Caco-2 (cell line): Measurements from ENCODE around the gene TTC27. TPM values are rescaled to one million over a fixed set of nuclear protein-coding genes. Genes with fewer than 3 reads are reported as not detected.
"Not testable (repeated sequence)": the region's sequence is repeated elsewhere in the genome, so short reads cannot be mapped to it uniquely, and the experiment has no call there.

Experiments used
- BruUV-seq: library from RNA; stranded (reverse); fragments of 400-500 nt; replicated peaks from 2 replicates; lab custom pipeline; 2021; lab: Mats Ljungman, UMichigan
- CTCF ChIA-PET: fragments of 300-600 bp; sonication (Branson Sonifier 250); formaldehyde crosslinking; loops from one replicate; lab custom pipeline; 2022; ENCODE audit warnings: antibody characterized with exemption; lab: Charles Lee
- POLR2A ChIA-PET: fragments of 300-600 bp; sonication (Branson Sonifier 250); formaldehyde crosslinking; loops from one replicate; lab custom pipeline; 2022; ENCODE audit warnings: antibody characterized with exemption; lab: Charles Lee
- DNase-seq, 2 experiments: peaks; one replicate each; pipeline versions ENCODE4 v3.0.0 to v3.0.0-alpha.2; 2020 to 2022
- H3K27me3 ChIP-seq: replicated peaks from 2 replicates; pipeline ENCODE4 v1.6.0; 2011; ENCODE audit warnings: low read length; ENCODE audit not compliant: control insufficient read depth, insufficient read depth
- H3K36me3 ChIP-seq: 2 replicates; pipeline ENCODE4 v1.5.1; 2011; ENCODE audit warnings: low read length; ENCODE audit not compliant: control insufficient read depth, insufficient read depth
- H3K4me1 ChIP-seq: fragments of 250-450 bp; sonication (Bioruptor Pico); 2 replicates; pipeline ENCODE4 v1.5.1; 2020; ENCODE audit warnings: mild to moderate bottlenecking
- H3K4me3 ChIP-seq: 2 replicates; pipeline ENCODE4 v1.5.1; 2011; ENCODE audit warnings: low read depth, mild to moderate bottlenecking, control low read depth, low read length
- H3K9me3 ChIP-seq: fragments of 250-450 bp; sonication (Bioruptor Pico); 2 replicates; pipeline ENCODE4 v1.5.1; 2020; ENCODE audit warnings: mild to moderate bottlenecking, moderate library complexity
- H3K27ac Mint-ChIP-seq: one replicate; pipeline ENCODE4 v1.8.0; 2022; ENCODE audit warnings: mixed read lengths; ENCODE audit not compliant: unreplicated experiment
- H3K27me3 Mint-ChIP-seq: one replicate; pipeline ENCODE4 v1.8.0; 2022; ENCODE audit warnings: mixed read lengths; ENCODE audit not compliant: insufficient read depth, unreplicated experiment
- H3K36me3 Mint-ChIP-seq: one replicate; pipeline ENCODE4 v1.8.0; 2022; ENCODE audit warnings: mild to moderate bottlenecking, mixed read lengths; ENCODE audit not compliant: insufficient read depth, unreplicated experiment
- H3K4me1 Mint-ChIP-seq: one replicate; pipeline ENCODE4 v1.8.0; 2022; ENCODE audit warnings: low read depth, mixed read lengths; ENCODE audit not compliant: unreplicated experiment
- H3K4me3 Mint-ChIP-seq: one replicate; pipeline ENCODE4 v1.8.0; 2022; ENCODE audit warnings: mild to moderate bottlenecking, moderate library complexity, mixed read lengths; ENCODE audit not compliant: unreplicated experiment
- H3K9me3 Mint-ChIP-seq: one replicate; pipeline ENCODE4 v1.8.0; 2022; ENCODE audit warnings: mixed read lengths; ENCODE audit not compliant: unreplicated experiment
- intact Hi-C: fragments of 100-400 bp; cut with micrococcal nuclease; formaldehyde crosslinking; loops from one replicate; pipeline ENCODE4 v1.10.0; 2022; ENCODE audit not compliant: unreplicated experiment
- total RNA-seq: library from RNA; stranded (reverse); gene quantifications from 2 replicates; pipeline ENCODE4 v1.2.3, GENCODE V29; 2022
- TF ChIP-seq, protein P1 (sequence below), 2 experiments: fragments of 200-600 bp in 1 of 2; IDR thresholded peaks; 1 replicate in 1 of 2; 2 replicates in 1 of 2; pipeline versions ENCODE4 v1.5.1 to v1.8.0; 2011 to 2022; ENCODE audit warnings: antibody characterized with exemption in 1 of 2, control low read depth in 1 of 2, inconsistent platforms in 1 of 2, low read depth in 1 of 2, low read length in 1 of 2, mild to moderate bottlenecking in 1 of 2, moderate library complexity in 1 of 2; ENCODE audit not compliant: insufficient read depth in 1 of 2, severe bottlenecking in 1 of 2, unreplicated experiment in 1 of 2

TTC27 gene
- total RNA-seq, 1 experiment from 2014 or later = 20.6 TPM

- Mint-ChIP-seq H3K4me3 (no peak overlapping the region), H3K36me3 (no peaks in the 10 kb centered on the region), H3K27ac (no peak overlapping the region), H3K4me1 (no peaks in the 10 kb centered on the region), H3K9me3 (peaks cover 6% of the 10 kb centered on the region), H3K27me3 (no peaks in the 10 kb centered on the region)
- H3K9me3 ChIP-seq = no peaks in the 10 kb centered on the region; the same call in 1 of the 2 replicates
- no TSS peak for BruUV-seq
- peaks cover 8% of the 10 kb centered on the region; the same call in 1 of the 2 replicates for H3K4me1 ChIP-seq
- POLR2A ChIA-PET = no interaction called here
- intact Hi-C loops = no loop called here
- TF ChIP-seq, protein P1, sequence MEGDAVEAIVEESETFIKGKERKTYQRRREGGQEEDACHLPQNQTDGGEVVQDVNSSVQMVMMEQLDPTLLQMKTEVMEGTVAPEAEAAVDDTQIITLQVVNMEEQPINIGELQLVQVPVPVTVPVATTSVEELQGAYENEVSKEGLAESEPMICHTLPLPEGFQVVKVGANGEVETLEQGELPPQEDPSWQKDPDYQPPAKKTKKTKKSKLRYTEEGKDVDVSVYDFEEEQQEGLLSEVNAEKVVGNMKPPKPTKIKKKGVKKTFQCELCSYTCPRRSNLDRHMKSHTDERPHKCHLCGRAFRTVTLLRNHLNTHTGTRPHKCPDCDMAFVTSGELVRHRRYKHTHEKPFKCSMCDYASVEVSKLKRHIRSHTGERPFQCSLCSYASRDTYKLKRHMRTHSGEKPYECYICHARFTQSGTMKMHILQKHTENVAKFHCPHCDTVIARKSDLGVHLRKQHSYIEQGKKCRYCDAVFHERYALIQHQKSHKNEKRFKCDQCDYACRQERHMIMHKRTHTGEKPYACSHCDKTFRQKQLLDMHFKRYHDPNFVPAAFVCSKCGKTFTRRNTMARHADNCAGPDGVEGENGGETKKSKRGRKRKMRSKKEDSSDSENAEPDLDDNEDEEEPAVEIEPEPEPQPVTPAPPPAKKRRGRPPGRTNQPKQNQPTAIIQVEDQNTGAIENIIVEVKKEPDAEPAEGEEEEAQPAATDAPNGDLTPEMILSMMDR (IDR thresholded peaks at IDR 0.05; ENCODE audit: insufficient read depth in 1 of 2, low read depth in 1 of 2, low read length in 1 of 2, severe bottlenecking in 1 of 2, unreplicated experiment in 1 of 2) = no peak
- no peaks in the 10 kb centered on the region; the same call in 1 of the 2 replicates for H3K36me3 ChIP-seq
- no peaks in the 10 kb centered on the region for H3K27me3 ChIP-seq
- CTCF ChIA-PET = no interaction called here
- no peak for DNase-seq
- H3K4me3 ChIP-seq = no peak overlapping the region
Measured at GRCh38 chr2:32750880-32751279, 123.0 kb downstream of the TTC27 start.

DNA sequence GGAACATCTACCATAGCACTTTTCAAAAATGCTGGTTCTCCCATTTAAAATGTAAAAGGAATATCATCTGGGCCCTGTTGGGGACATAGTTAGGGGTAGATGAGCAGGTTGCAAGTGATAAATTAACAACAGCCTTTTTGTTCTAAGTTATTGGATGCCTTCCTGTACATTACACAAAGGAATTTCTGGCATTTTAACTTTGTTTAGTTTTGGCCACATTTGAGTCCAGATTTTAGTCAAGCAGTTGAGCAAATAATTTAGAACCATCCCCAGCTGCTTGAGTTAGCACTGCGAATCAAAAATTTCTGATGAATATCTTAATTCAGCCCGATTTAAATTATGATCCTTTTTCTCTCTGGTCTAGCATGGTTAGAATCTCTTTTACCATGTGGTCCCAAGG, 124.4 kb downstream of the TTC27 start:
- intact Hi-C loops = no loop called here
- no peak for DNase-seq
- Histone ChIP-seq H3K36me3 (no peaks in the 10 kb centered on the region; the same call in 1 of the 2 replicates), H3K27me3 (no peaks in the 10 kb centered on the region), H3K9me3 (no peaks in the 10 kb centered on the region; the same call in 1 of the 2 replicates), H3K4me3 (no peak overlapping the region), H3K4me1 (peaks cover 8% of the 10 kb centered on the region; the same call in 1 of the 2 replicates)
- H3K4me3 Mint-ChIP-seq = no peak overlapping the region
- CTCF ChIA-PET = no interaction called here
- no peaks in the 10 kb centered on the region for H3K4me1 Mint-ChIP-seq
- no TSS peak for BruUV-seq
- TF ChIP-seq, protein P1 (IDR thresholded peaks at IDR 0.05; ENCODE audit: insufficient read depth in 1 of 2, low read depth in 1 of 2, low read length in 1 of 2, severe bottlenecking in 1 of 2, unreplicated experiment in 1 of 2) = no peak
- H3K9me3 Mint-ChIP-seq = peaks cover 6% of the 10 kb centered on the region
- POLR2A ChIA-PET = no interaction called here
- no peaks in the 10 kb centered on the region for H3K36me3 Mint-ChIP-seq
- H3K27ac Mint-ChIP-seq = no peak overlapping the region
- H3K27me3 Mint-ChIP-seq = no peaks in the 10 kb centered on the region

GRCh38 chr2:32752952-32753351, 125.1 kb downstream of the TTC27 start:
- CTCF ChIA-PET = no interaction called here
- H3K36me3 Mint-ChIP-seq = no peaks in the 10 kb centered on the region
- POLR2A ChIA-PET = no interaction called here
- intact Hi-C loops = no loop called here
- Histone ChIP-seq H3K4me3 (no peak overlapping the region), H3K4me1 (peaks cover 8% of the 10 kb centered on the region; the same call in 1 of the 2 replicates), H3K27me3 (no peaks in the 10 kb centered on the region), H3K36me3 (no peaks in the 10 kb centered on the region; the same call in 1 of the 2 replicates), H3K9me3 (no peaks in the 10 kb centered on the region; the same call in 1 of the 2 replicates)
- H3K4me1 Mint-ChIP-seq = no peaks in the 10 kb centered on the region
- TF ChIP-seq, protein P1 (IDR thresholded peaks at IDR 0.05; ENCODE audit: insufficient read depth in 1 of 2, low read depth in 1 of 2, low read length in 1 of 2, severe bottlenecking in 1 of 2, unreplicated experiment in 1 of 2) = no peak
- no peak overlapping the region for H3K27ac Mint-ChIP-seq
- no peak overlapping the region for H3K4me3 Mint-ChIP-seq
- peaks cover 6% of the 10 kb centered on the region for H3K9me3 Mint-ChIP-seq
- DNase-seq = no peak
- BruUV-seq = no TSS peak
- no peaks in the 10 kb centered on the region for H3K27me3 Mint-ChIP-seq

- POLR2A ChIA-PET, H3K27ac Mint-ChIP-seq: not testable (repeated sequence)
Measured at GRCh38 chr2:32754676-32755075, 126.8 kb downstream of the TTC27 start.

More at GRCh38 chr2:32754676-32755075, 126.8 kb downstream of the TTC27 start:
- H3K4me3 ChIP-seq, H3K9me3 Mint-ChIP-seq, H3K36me3 Mint-ChIP-seq, intact Hi-C loops, H3K9me3 ChIP-seq, DNase-seq, H3K27me3 Mint-ChIP-seq, H3K4me1 Mint-ChIP-seq, H3K4me3 Mint-ChIP-seq, CTCF ChIA-PET, H3K36me3 ChIP-seq, H3K27me3 ChIP-seq, BruUV-seq, H3K4me1 ChIP-seq: not testable (repeated sequence)
